ENCODE measurements around the gene DPP10.

DPP10 gene

GRCh38 chr2:115190459-115190858 lies 748.0 kb downstream of the DPP10 start:
- Histone ChIP-seq H3K9me3 (replicated peaks in 1 of 2; ENCODE audit: control insufficient read depth in 2 of 2, insufficient read depth in 1 of 2, low read depth in 1 of 2, low read length in 2 of 2) (peaks cover 0 to 1% of the 10 kb centered on the region in 2 donors), H3K23ac (ENCODE audit: low read depth, low read length, poor library complexity) (no peak overlapping the region), H3K18ac (ENCODE audit: low read length) (no peak overlapping the region), H3K79me1 (ENCODE audit: low read depth, low read length) (no peaks in the 10 kb centered on the region), H2BK120ac (ENCODE audit: low read depth, low read length) (no peak overlapping the region), H3K4me1 (ENCODE audit: control insufficient read depth in 2 of 2, insufficient read depth in 1 of 2, low read depth in 1 of 2, low read length in 2 of 2) (no peaks in the 10 kb centered on the region), H2AK5ac (ENCODE audit: low read depth, low read length) (no peak overlapping the region), H3K4me3 (ENCODE audit: low read length in 2 of 2) (no peak overlapping the region), H3K36me3 (replicated peaks in 1 of 2; ENCODE audit: control insufficient read depth in 2 of 2, insufficient read depth in 2 of 2, low read length in 2 of 2) (no peaks in the 10 kb centered on the region), H2BK15ac (ENCODE audit: low read length) (no peak overlapping the region), H2BK5ac (ENCODE audit: low read length) (no peak overlapping the region), H3K4ac (ENCODE audit: low read length) (no peak overlapping the region), H2BK12ac (ENCODE audit: low read length) (no peak overlapping the region), H3K14ac (ENCODE audit: low read length) (no peak overlapping the region), H3K4me2 (ENCODE audit: insufficient read depth, low read length, poor library complexity, severe bottlenecking) (no peak overlapping the region), H3K27ac (replicated peaks; ENCODE audit: low read length) (no peak overlapping the region), H4K8ac (ENCODE audit: low read depth, low read length) (no peak overlapping the region), H3K27me3 (ENCODE audit: control insufficient read depth in 3 of 3, insufficient read depth in 3 of 3, low read depth in 1 of 3, low read length in 3 of 3) (no peaks in the 10 kb centered on the region), H2AFZ (ENCODE audit: low read length) (no peak overlapping the region), H3K9ac (ENCODE audit: low read depth, low read length, poor library complexity) (no peak overlapping the region), H4K91ac (ENCODE audit: low read depth, low read length, poor library complexity) (no peak overlapping the region)
- WGBS, 2 donors (ENCODE audit: extremely low coverage in 2 of 2, insufficient read length in 2 of 2, insufficient replicate concordance in 1 of 2) = no CpG with 5 or more reads among the region's 13 CpGs
- DNase-seq (ENCODE audit: low spot score) = no peak

- Histone ChIP-seq H3K4me3 (ENCODE audit: low read length in 2 of 2) (no peak overlapping the region), H2AK5ac (ENCODE audit: low read depth, low read length) (no peak overlapping the region), H2AFZ (ENCODE audit: low read length) (no peak overlapping the region), H2BK15ac (ENCODE audit: low read length) (no peak overlapping the region), H3K4me2 (ENCODE audit: insufficient read depth, low read length, poor library complexity, severe bottlenecking) (no peak overlapping the region), H3K23ac (ENCODE audit: low read depth, low read length, poor library complexity) (no peak overlapping the region), H2BK120ac (ENCODE audit: low read depth, low read length) (no peak overlapping the region), H3K4me1 (ENCODE audit: control insufficient read depth in 2 of 2, insufficient read depth in 1 of 2, low read depth in 1 of 2, low read length in 2 of 2) (no peaks in the 10 kb centered on the region), H4K91ac (ENCODE audit: low read depth, low read length, poor library complexity) (no peak overlapping the region), H3K14ac (ENCODE audit: low read length) (no peak overlapping the region), H3K18ac (ENCODE audit: low read length) (no peak overlapping the region), H3K9ac (ENCODE audit: low read depth, low read length, poor library complexity) (no peak overlapping the region), H2BK12ac (ENCODE audit: low read length) (no peak overlapping the region), H3K79me1 (ENCODE audit: low read depth, low read length) (no peaks in the 10 kb centered on the region), H3K27ac (replicated peaks; ENCODE audit: low read length) (no peak overlapping the region), H3K27me3 (ENCODE audit: control insufficient read depth in 3 of 3, insufficient read depth in 3 of 3, low read depth in 1 of 3, low read length in 3 of 3) (no peaks in the 10 kb centered on the region), H2BK5ac (ENCODE audit: low read length) (no peak overlapping the region), H3K36me3 (replicated peaks in 1 of 2; ENCODE audit: control insufficient read depth in 2 of 2, insufficient read depth in 2 of 2, low read length in 2 of 2) (no peaks in the 10 kb centered on the region), H3K9me3 (replicated peaks in 1 of 2; ENCODE audit: control insufficient read depth in 2 of 2, insufficient read depth in 1 of 2, low read depth in 1 of 2, low read length in 2 of 2) (peaks cover 0 to 1% of the 10 kb centered on the region in 2 donors), H4K8ac (ENCODE audit: low read depth, low read length) (no peak overlapping the region), H3K4ac (ENCODE audit: low read length) (no peak overlapping the region)
- DNase-seq (ENCODE audit: low spot score) = no peak
- WGBS, 2 donors (ENCODE audit: extremely low coverage in 2 of 2, insufficient read length in 2 of 2, insufficient replicate concordance in 1 of 2) = no CpG with 5 or more reads among the region's 6 CpGs
Measured at GRCh38 chr2:115194623-115195022, 752.2 kb downstream of the DPP10 start.

GRCh38 chr2:115196587-115196986 lies 754.1 kb downstream of the DPP10 start:
- no peak overlapping the region for H3K4me3 ChIP-seq (ENCODE audit: low read length in 2 of 2)
- H2BK12ac ChIP-seq (ENCODE audit: low read length) = no peak overlapping the region
- H3K4me2 ChIP-seq (ENCODE audit: insufficient read depth, low read length, poor library complexity, severe bottlenecking) = no peak overlapping the region
- no peak overlapping the region for H2AFZ ChIP-seq (ENCODE audit: low read length)
- H3K27ac ChIP-seq (replicated peaks; ENCODE audit: low read length) = no peak overlapping the region
- peaks cover 0 to 2% of the 10 kb centered on the region in 2 donors for H3K4me1 ChIP-seq (ENCODE audit: control insufficient read depth in 2 of 2, insufficient read depth in 1 of 2, low read depth in 1 of 2, low read length in 2 of 2)
- H2BK5ac ChIP-seq (ENCODE audit: low read length) = no peak overlapping the region
- H4K8ac ChIP-seq (ENCODE audit: low read depth, low read length) = no peak overlapping the region
- H2AK5ac ChIP-seq (ENCODE audit: low read depth, low read length) = no peak overlapping the region
- no peak overlapping the region for H2BK120ac ChIP-seq (ENCODE audit: low read depth, low read length)
- H3K23ac ChIP-seq (ENCODE audit: low read depth, low read length, poor library complexity) = no peak overlapping the region
- no peak overlapping the region for H2BK15ac ChIP-seq (ENCODE audit: low read length)
- no peak for DNase-seq (ENCODE audit: low spot score)
- H3K79me1 ChIP-seq (ENCODE audit: low read depth, low read length) = no peaks in the 10 kb centered on the region
- H3K27me3 ChIP-seq (ENCODE audit: control insufficient read depth in 3 of 3, insufficient read depth in 3 of 3, low read depth in 1 of 3, low read length in 3 of 3) = no peaks in the 10 kb centered on the region
- H3K36me3 ChIP-seq (replicated peaks in 1 of 2; ENCODE audit: control insufficient read depth in 2 of 2, insufficient read depth in 2 of 2, low read length in 2 of 2) = no peaks in the 10 kb centered on the region
- H3K9ac ChIP-seq (ENCODE audit: low read depth, low read length, poor library complexity) = no peak overlapping the region
- H4K91ac ChIP-seq (ENCODE audit: low read depth, low read length, poor library complexity) = no peak overlapping the region
- H3K18ac ChIP-seq (ENCODE audit: low read length) = no peak overlapping the region
- H3K14ac ChIP-seq (ENCODE audit: low read length) = no peak overlapping the region
- no peak overlapping the region for H3K4ac ChIP-seq (ENCODE audit: low read length)
- H3K9me3 ChIP-seq (replicated peaks in 1 of 2; ENCODE audit: control insufficient read depth in 2 of 2, insufficient read depth in 1 of 2, low read depth in 1 of 2, low read length in 2 of 2) = no peaks in the 10 kb centered on the region

GRCh38 chr2:115199966-115200365 lies 757.5 kb downstream of the DPP10 start:
- H2BK12ac ChIP-seq (ENCODE audit: low read length) = no peak overlapping the region
- no peak overlapping the region for H3K23ac ChIP-seq (ENCODE audit: low read depth, low read length, poor library complexity)
- H2AK5ac ChIP-seq (ENCODE audit: low read depth, low read length) = no peak overlapping the region
- no peak overlapping the region for H2BK15ac ChIP-seq (ENCODE audit: low read length)
- no peak overlapping the region for H4K91ac ChIP-seq (ENCODE audit: low read depth, low read length, poor library complexity)
- no peak overlapping the region for H3K4ac ChIP-seq (ENCODE audit: low read length)
- peaks cover 0 to 2% of the 10 kb centered on the region in 2 donors for H3K4me1 ChIP-seq (ENCODE audit: control insufficient read depth in 2 of 2, insufficient read depth in 1 of 2, low read depth in 1 of 2, low read length in 2 of 2)
- no peaks in the 10 kb centered on the region for H3K79me1 ChIP-seq (ENCODE audit: low read depth, low read length)
- H3K36me3 ChIP-seq (replicated peaks in 1 of 2; ENCODE audit: control insufficient read depth in 2 of 2, insufficient read depth in 2 of 2, low read length in 2 of 2) = no peaks in the 10 kb centered on the region
- no CpG with 5 or more reads among the region's 4 CpGs for WGBS, 2 donors (ENCODE audit: extremely low coverage in 2 of 2, insufficient read length in 2 of 2, insufficient replicate concordance in 1 of 2)
- no peak overlapping the region for H3K4me2 ChIP-seq (ENCODE audit: insufficient read depth, low read length, poor library complexity, severe bottlenecking)
- no peak overlapping the region for H3K14ac ChIP-seq (ENCODE audit: low read length)
- H4K8ac ChIP-seq (ENCODE audit: low read depth, low read length) = no peak overlapping the region
- no peak overlapping the region for H3K4me3 ChIP-seq (ENCODE audit: low read length in 2 of 2)
- no peak overlapping the region for H3K18ac ChIP-seq (ENCODE audit: low read length)
- H2BK120ac ChIP-seq (ENCODE audit: low read depth, low read length) = no peak overlapping the region
- no peak for DNase-seq (ENCODE audit: low spot score)
- no peak overlapping the region for H2AFZ ChIP-seq (ENCODE audit: low read length)
- H3K9ac ChIP-seq (ENCODE audit: low read depth, low read length, poor library complexity) = no peak overlapping the region
- H3K27me3 ChIP-seq (ENCODE audit: control insufficient read depth in 3 of 3, insufficient read depth in 3 of 3, low read depth in 1 of 3, low read length in 3 of 3) = no peaks in the 10 kb centered on the region
- H2BK5ac ChIP-seq (ENCODE audit: low read length) = no peak overlapping the region
- H3K27ac ChIP-seq (replicated peaks; ENCODE audit: low read length) = no peak overlapping the region
- no peaks in the 10 kb centered on the region for H3K9me3 ChIP-seq (replicated peaks in 1 of 2; ENCODE audit: control insufficient read depth in 2 of 2, insufficient read depth in 1 of 2, low read depth in 1 of 2, low read length in 2 of 2)
